Globus pallidus (tissue), 1 donor: ENCODE measurements around the gene UGT1A6.

ENCODE experiments used
- DNase-seq: peaks from one replicate; pipeline ENCODE4 v3.0.0-alpha.2; 2015; ENCODE audit warnings: low spot score

The UGT1A6 gene

GRCh38 chr2:233821196-233821595 is 128.5 kb downstream of the UGT1A6 start:
- no peak for DNase-seq

GRCh38 chr2:233821709-233822100 is 129.0 kb downstream of the UGT1A6 start:
- no peak for DNase-seq

- no peak for DNase-seq
These were observed 129.5 kb downstream of the UGT1A6 start for GRCh38 chr2:233822101-233822771.
